Activated CD4-positive, alpha-beta T cell treated with anti-CD3 and anti-CD28 coated beads for 36 hours (primary cell): ENCODE data around the gene SGCB. TPM values are rescaled to one million over a fixed set of nuclear protein-coding genes. Genes with fewer than 3 reads are reported as not detected.

Experiments used
- ATAC-seq: fragments of 200-7000 bp; cut with Tn5 transposase; one replicate; pipeline ENCODE4 v1.10.0; 2021; ENCODE audit warnings: mild to moderate bottlenecking, moderate library complexity
- CTCF ChIA-PET: fragments of 350-600 bp; sonication (Branson Sonifier 250); formaldehyde crosslinking; loops from one replicate; lab custom pipeline; 2021; ENCODE audit warnings: antibody characterized with exemption; lab: Charles Lee
- POLR2A ChIA-PET: fragments of 350-600 bp; sonication (Branson Sonifier 250); formaldehyde crosslinking; loops from one replicate; lab custom pipeline; 2021; ENCODE audit warnings: antibody characterized with exemption, inconsistent platforms; lab: Charles Lee
- DNase-seq: peaks from one replicate; pipeline ENCODE4 v3.0.0-alpha.2; 2020
- H3K27ac Mint-ChIP-seq: one replicate; pipeline ENCODE4 v1.8.0; 2021; ENCODE audit warnings: mixed read lengths
- H3K27me3 Mint-ChIP-seq: one replicate; pipeline ENCODE4 v1.8.0; 2021; ENCODE audit warnings: mixed read lengths
- H3K36me3 Mint-ChIP-seq: one replicate; pipeline ENCODE4 v1.8.0; 2021; ENCODE audit warnings: low read depth, mixed read lengths
- H3K4me1 Mint-ChIP-seq: one replicate; pipeline ENCODE4 v1.8.0; 2021; ENCODE audit warnings: mixed read lengths
- H3K4me3 Mint-ChIP-seq: one replicate; pipeline ENCODE4 v1.8.0; 2021; ENCODE audit warnings: mild to moderate bottlenecking, moderate library complexity, mixed read lengths
- H3K9me3 Mint-ChIP-seq: one replicate; pipeline ENCODE4 v1.8.0; 2021; ENCODE audit warnings: low read depth, mixed read lengths
- intact Hi-C, 2 experiments: fragments of 100-400 bp; cut with DNase I in 1 of 2; cut with micrococcal nuclease in 1 of 2; formaldehyde crosslinking; loops; one replicate each; pipeline versions ENCODE4 v1.14.2 to v1.15.1; 2022 to 2024; cut with DNase I, micrococcal nuclease
- total RNA-seq, 2 experiments: library from RNA; stranded (reverse); gene quantifications; one replicate each; pipeline ENCODE4 v1.2.3, GENCODE V29; 2021

The SGCB gene
- total RNA-seq, 2 experiments from 2014 or later, result 12.0 to 14.1 TPM

GRCh38 chr4:52017814-52018213 is 20.3 kb downstream of the SGCB start:
- no peak for ATAC-seq
- intact Hi-C loops, result no loop called here
- ChIA-PET POLR2A (no interaction called here), CTCF (no interaction called here)
- H3K4me1 Mint-ChIP-seq, result peaks cover 3% of the 10 kb centered on the region
- H3K27ac Mint-ChIP-seq, result no peak overlapping the region
- H3K4me3 Mint-ChIP-seq, result no peak overlapping the region
- H3K36me3 Mint-ChIP-seq, result no peaks in the 10 kb centered on the region
- DNase-seq, result no peak
- no peaks in the 10 kb centered on the region for H3K27me3 Mint-ChIP-seq
- H3K9me3 Mint-ChIP-seq, result no peaks in the 10 kb centered on the region

DNA sequence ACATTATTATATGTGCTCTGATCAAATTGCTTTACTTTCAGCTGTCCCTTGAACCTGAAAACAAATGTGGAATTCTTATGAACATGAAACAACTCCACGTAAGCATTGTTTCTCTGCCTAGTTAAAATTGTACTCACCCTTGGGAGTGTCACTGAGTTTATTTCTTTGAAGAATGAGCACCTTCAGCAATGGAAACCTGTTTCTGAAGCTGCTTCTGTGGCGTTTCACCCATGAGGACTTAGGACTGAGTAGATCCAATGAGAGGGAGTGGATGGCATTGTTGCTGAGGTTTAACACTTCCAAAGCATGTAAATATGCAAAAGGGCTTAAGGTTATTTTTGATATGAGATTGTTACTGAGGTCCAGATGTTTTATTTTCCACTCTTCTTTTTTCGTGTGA is 21.1 kb downstream of the SGCB start:
- H3K4me3 Mint-ChIP-seq, result no peak overlapping the region
- H3K4me1 Mint-ChIP-seq, result peaks cover 3% of the 10 kb centered on the region
- DNase-seq (no peak), ATAC-seq (no peak)
- no peak overlapping the region for H3K27ac Mint-ChIP-seq
- no peaks in the 10 kb centered on the region for H3K36me3 Mint-ChIP-seq
- H3K27me3 Mint-ChIP-seq, result no peaks in the 10 kb centered on the region
- POLR2A ChIA-PET, result no interaction called here
- H3K9me3 Mint-ChIP-seq, result no peaks in the 10 kb centered on the region
- CTCF ChIA-PET, result interaction anchor here (0.8 kb wide), 1 partner anchor 9 kb away, joined by 3 read pairs; no protein-coding TSS in a partner anchor
- intact Hi-C loops, result no loop called here

- no peak overlapping the region for H3K27ac Mint-ChIP-seq
- ATAC-seq (no peak), DNase-seq (no peak)
- no peak overlapping the region for H3K4me3 Mint-ChIP-seq
- H3K36me3 Mint-ChIP-seq, result no peaks in the 10 kb centered on the region
- ChIA-PET CTCF (interaction anchor here (0.6 to 1.2 kb wide), 4 partner anchors 14 to 539 kb away, joined by 3 to 4 read pairs (median 4); no protein-coding TSS in a partner anchor), POLR2A (no interaction called here)
- H3K27me3 Mint-ChIP-seq, result no peaks in the 10 kb centered on the region
- no peaks in the 10 kb centered on the region for H3K9me3 Mint-ChIP-seq
- peaks cover 3% of the 10 kb centered on the region for H3K4me1 Mint-ChIP-seq
- intact Hi-C loops, result no loop called here
Measured at GRCh38 chr4:52015366-52015765, 22.7 kb downstream of the SGCB start.

DNA sequence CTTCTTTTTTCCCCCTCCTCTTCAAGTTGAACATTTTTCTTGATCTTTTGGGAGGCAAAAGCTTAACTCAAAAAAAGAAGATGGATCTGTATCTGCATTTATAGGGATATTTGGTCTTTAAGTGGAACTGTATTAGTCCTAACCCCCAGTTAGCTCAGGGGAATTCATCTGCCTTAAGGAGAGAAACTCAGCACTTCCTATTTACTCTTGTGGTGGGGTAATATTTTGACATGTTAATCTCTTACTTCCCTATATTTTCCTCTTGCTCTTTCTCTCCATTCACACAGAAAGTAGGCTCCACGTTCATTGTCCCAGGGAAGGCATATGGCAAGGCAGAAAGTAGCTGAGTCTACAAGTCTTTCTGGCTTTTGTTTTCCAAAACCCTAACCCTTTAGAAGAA is 23.2 kb downstream of the SGCB start:
- ChIA-PET POLR2A (no interaction called here), CTCF (interaction anchor here (0.6 to 1.2 kb wide), 3 partner anchors 14 to 184 kb away, joined by 3 to 4 read pairs (median 4); no protein-coding TSS in a partner anchor)
- Mint-ChIP-seq H3K9me3 (no peaks in the 10 kb centered on the region), H3K27me3 (no peaks in the 10 kb centered on the region), H3K36me3 (no peaks in the 10 kb centered on the region), H3K4me1 (peaks cover 1% of the 10 kb centered on the region), H3K4me3 (no peak overlapping the region), H3K27ac (no peak overlapping the region)
- DNase-seq, result no peak
- no peak for ATAC-seq
- intact Hi-C loops, result no loop called here

- H3K27ac Mint-ChIP-seq, result no peak overlapping the region
- no peak overlapping the region for H3K4me3 Mint-ChIP-seq
- no peaks in the 10 kb centered on the region for H3K4me1 Mint-ChIP-seq
- no peaks in the 10 kb centered on the region for H3K9me3 Mint-ChIP-seq
- DNase-seq (no peak), ATAC-seq (no peak)
- ChIA-PET POLR2A (no interaction called here), CTCF (no interaction called here)
- no peaks in the 10 kb centered on the region for H3K36me3 Mint-ChIP-seq
- intact Hi-C loops, result no loop called here
- H3K27me3 Mint-ChIP-seq, result no peaks in the 10 kb centered on the region
Measured at GRCh38 chr4:52012651-52013050, 25.4 kb downstream of the SGCB start.

- H3K27me3 Mint-ChIP-seq, result no peaks in the 10 kb centered on the region
- CTCF ChIA-PET, result no interaction called here
- DNase-seq (no peak), ATAC-seq (no peak)
- no peaks in the 10 kb centered on the region for H3K36me3 Mint-ChIP-seq
- no peaks in the 10 kb centered on the region for H3K4me1 Mint-ChIP-seq
- intact Hi-C loops, result no loop called here
- no peak overlapping the region for H3K4me3 Mint-ChIP-seq
- no peak overlapping the region for H3K27ac Mint-ChIP-seq
- H3K9me3 Mint-ChIP-seq, result no peaks in the 10 kb centered on the region
- POLR2A ChIA-PET, result no interaction called here
Measured at GRCh38 chr4:52010986-52011385, 27.1 kb downstream of the SGCB start.

DNA sequence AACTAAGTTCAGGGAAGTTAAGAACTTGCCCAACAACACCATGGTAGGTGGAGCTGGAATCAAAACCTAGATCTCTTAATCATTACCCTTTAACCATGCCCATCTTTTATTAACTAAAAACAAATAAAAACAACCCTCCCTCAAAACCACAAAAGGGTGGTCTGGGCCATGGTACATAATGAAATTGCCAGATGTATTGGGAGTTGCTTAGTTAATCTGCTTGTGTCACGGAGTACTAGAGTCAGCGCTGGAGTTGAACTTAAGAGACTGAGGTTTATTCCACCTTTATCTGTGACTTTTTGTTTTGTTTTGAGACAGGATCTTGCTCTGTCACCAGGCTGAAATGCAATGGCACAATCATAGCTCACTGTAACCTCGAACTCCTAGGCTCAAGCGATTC is 31.2 kb downstream of the SGCB start:
- Mint-ChIP-seq H3K27me3 (no peaks in the 10 kb centered on the region), H3K36me3 (no peaks in the 10 kb centered on the region), H3K4me1 (no peaks in the 10 kb centered on the region), H3K9me3 (no peaks in the 10 kb centered on the region), H3K27ac (no peak overlapping the region), H3K4me3 (no peak overlapping the region)
- ChIA-PET CTCF (interaction anchor here (0.9 kb wide), 1 partner anchor 15 kb away, joined by 3 read pairs; no protein-coding TSS in a partner anchor), POLR2A (no interaction called here)
- intact Hi-C loops, result no loop called here
- ATAC-seq (no peak), DNase-seq (no peak)

DNA sequence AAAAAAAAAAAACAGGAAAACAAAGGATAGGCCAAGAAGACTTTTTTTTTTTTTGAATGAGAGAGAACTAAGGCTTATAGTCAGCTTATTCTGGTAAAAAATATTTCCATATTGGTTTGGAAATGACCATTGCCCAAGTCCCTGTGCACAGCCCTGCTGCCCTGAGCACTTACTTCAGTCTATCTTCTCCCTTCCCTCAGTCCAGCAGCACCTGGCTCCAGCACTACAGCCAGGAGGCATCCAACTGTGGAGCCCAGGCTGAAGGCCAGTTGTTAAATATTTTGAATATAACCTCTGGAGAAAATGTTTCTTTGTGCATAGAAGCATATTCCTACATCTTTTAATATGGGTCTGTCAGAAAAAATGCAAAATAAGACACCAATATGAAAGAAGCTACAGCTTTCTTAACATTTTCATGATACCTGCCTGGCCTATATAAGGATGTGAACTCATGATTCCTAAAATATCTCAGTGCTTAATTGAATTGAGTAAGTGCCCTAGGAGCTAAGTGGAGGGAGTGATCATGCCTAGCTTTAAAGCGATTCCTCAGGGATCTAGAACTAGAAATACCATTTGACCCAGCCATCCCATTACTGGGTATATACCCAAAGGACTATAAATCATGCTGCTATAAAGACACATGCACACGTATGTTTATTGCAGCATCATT is 32.4 kb downstream of the SGCB start:
- H3K4me3 Mint-ChIP-seq, result no peak overlapping the region
- H3K27ac Mint-ChIP-seq, result no peak overlapping the region
- H3K36me3 Mint-ChIP-seq, result no peaks in the 10 kb centered on the region
- no peaks in the 10 kb centered on the region for H3K4me1 Mint-ChIP-seq
- ATAC-seq (no peak), DNase-seq (no peak)
- ChIA-PET CTCF (no interaction called here), POLR2A (no interaction called here)
- no peaks in the 10 kb centered on the region for H3K9me3 Mint-ChIP-seq
- H3K27me3 Mint-ChIP-seq, result no peaks in the 10 kb centered on the region
- intact Hi-C loops, result no loop called here

GRCh38 chr4:52004414-52004813 is 33.7 kb downstream of the SGCB start:
- H3K4me1 Mint-ChIP-seq, result no peaks in the 10 kb centered on the region
- no peak for ATAC-seq
- intact Hi-C loops, result no loop called here
- no peaks in the 10 kb centered on the region for H3K9me3 Mint-ChIP-seq
- ChIA-PET CTCF (no interaction called here), POLR2A (no interaction called here)
- no peak overlapping the region for H3K4me3 Mint-ChIP-seq
- no peak overlapping the region for H3K27ac Mint-ChIP-seq
- no peaks in the 10 kb centered on the region for H3K36me3 Mint-ChIP-seq
- no peak for DNase-seq
- H3K27me3 Mint-ChIP-seq, result no peaks in the 10 kb centered on the region

DNA sequence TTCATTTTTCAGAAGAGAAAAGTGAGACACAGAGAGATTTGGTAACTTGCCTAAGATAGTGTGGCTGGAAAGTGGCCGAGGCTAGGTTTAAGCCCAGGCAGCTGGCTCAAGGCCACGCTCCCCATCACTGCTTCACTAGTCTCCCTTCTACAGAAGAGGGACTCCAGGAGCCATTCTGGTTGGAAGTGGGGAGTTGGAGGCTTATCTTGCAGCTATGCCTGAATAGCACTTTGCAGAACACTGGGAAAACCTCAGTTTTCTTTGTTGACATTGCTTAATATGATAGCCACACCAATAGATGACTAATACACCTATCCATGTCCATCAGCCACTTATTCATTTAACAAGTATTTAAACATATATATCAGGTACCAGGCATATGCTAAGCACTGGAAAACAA is 36.5 kb downstream of the SGCB start:
- ChIA-PET CTCF (no interaction called here), POLR2A (no interaction called here)
- ATAC-seq (no peak), DNase-seq (no peak)
- H3K27me3 Mint-ChIP-seq, result peaks cover 2% of the 10 kb centered on the region
- no peak overlapping the region for H3K4me3 Mint-ChIP-seq
- intact Hi-C loops, result no loop called here
- H3K9me3 Mint-ChIP-seq, result no peaks in the 10 kb centered on the region
- H3K4me1 Mint-ChIP-seq, result no peaks in the 10 kb centered on the region
- no peaks in the 10 kb centered on the region for H3K36me3 Mint-ChIP-seq
- no peak overlapping the region for H3K27ac Mint-ChIP-seq

- Mint-ChIP-seq H3K27ac (no peak overlapping the region), H3K27me3 (peaks cover 2% of the 10 kb centered on the region), H3K36me3 (no peaks in the 10 kb centered on the region), H3K4me3 (no peak overlapping the region), H3K9me3 (no peaks in the 10 kb centered on the region), H3K4me1 (no peaks in the 10 kb centered on the region)
- intact Hi-C loops, result no loop called here
- DNase-seq (no peak), ATAC-seq (no peak)
- ChIA-PET CTCF (no interaction called here), POLR2A (no interaction called here)
Measured at GRCh38 chr4:51999250-51999649, 38.8 kb downstream of the SGCB start.

GRCh38 chr4:51998837-51999236 is 39.3 kb downstream of the SGCB start:
- POLR2A ChIA-PET, result no interaction called here
- ATAC-seq (no peak), DNase-seq (no peak)
- no peaks in the 10 kb centered on the region for H3K36me3 Mint-ChIP-seq
- no peaks in the 10 kb centered on the region for H3K4me1 Mint-ChIP-seq
- no peak overlapping the region for H3K27ac Mint-ChIP-seq
- CTCF ChIA-PET, result no interaction called here
- peaks cover 2% of the 10 kb centered on the region for H3K27me3 Mint-ChIP-seq
- H3K9me3 Mint-ChIP-seq, result no peaks in the 10 kb centered on the region
- intact Hi-C loops, result no loop called here
- H3K4me3 Mint-ChIP-seq, result no peak overlapping the region
